C4-2B (cell line): ENCODE data around the gene WNT1.

Source experiments
- H3K27ac ChIP-seq: fragments of 450-650 bp; 2 replicates; pipeline ENCODE4 v1.5.1; 2017
- ZFX ChIP-seq: fragments of 450-650 bp; IDR thresholded peaks from 2 replicates; pipeline ENCODE4 v1.6.1; 2017
- TF ChIP-seq, protein P1 (sequence below): fragments of 450-650 bp; conservative IDR thresholded peaks from 2 replicates; pipeline ENCODE4 v1.5.1; 2017; ENCODE audit warnings: mild to moderate bottlenecking

Gene WNT1

DNA sequence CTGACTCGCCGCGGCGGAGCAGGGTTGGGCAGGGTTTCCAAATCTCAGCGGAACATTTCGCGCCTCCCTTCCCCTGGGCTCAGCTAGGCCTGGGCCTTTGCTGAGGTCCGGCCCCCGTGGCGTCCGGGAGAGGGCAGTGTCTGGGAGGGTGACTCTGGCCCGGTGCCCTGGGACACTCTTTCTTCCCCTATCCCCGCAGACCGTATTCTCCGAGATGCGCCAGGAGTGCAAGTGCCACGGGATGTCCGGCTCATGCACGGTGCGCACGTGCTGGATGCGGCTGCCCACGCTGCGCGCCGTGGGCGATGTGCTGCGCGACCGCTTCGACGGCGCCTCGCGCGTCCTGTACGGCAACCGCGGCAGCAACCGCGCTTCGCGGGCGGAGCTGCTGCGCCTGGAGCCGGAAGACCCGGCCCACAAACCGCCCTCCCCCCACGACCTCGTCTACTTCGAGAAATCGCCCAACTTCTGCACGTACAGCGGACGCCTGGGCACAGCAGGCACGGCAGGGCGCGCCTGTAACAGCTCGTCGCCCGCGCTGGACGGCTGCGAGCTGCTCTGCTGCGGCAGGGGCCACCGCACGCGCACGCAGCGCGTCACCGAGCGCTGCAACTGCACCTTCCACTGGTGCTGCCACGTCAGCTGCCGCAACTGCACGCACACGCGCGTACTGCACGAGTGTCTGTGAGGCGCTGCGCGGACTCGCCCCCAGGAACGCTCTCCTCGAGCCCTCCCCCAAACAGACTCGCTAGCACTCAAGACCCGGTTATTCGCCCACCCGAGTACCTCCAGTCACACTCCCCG lies 3.0 kb downstream of the WNT1 start:
- TF ChIP-seq, protein P1, sequence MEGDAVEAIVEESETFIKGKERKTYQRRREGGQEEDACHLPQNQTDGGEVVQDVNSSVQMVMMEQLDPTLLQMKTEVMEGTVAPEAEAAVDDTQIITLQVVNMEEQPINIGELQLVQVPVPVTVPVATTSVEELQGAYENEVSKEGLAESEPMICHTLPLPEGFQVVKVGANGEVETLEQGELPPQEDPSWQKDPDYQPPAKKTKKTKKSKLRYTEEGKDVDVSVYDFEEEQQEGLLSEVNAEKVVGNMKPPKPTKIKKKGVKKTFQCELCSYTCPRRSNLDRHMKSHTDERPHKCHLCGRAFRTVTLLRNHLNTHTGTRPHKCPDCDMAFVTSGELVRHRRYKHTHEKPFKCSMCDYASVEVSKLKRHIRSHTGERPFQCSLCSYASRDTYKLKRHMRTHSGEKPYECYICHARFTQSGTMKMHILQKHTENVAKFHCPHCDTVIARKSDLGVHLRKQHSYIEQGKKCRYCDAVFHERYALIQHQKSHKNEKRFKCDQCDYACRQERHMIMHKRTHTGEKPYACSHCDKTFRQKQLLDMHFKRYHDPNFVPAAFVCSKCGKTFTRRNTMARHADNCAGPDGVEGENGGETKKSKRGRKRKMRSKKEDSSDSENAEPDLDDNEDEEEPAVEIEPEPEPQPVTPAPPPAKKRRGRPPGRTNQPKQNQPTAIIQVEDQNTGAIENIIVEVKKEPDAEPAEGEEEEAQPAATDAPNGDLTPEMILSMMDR: peak; percentile 32
- no peak for TF ChIP-seq ZFX
- no peak overlapping the region for H3K27ac ChIP-seq

DNA sequence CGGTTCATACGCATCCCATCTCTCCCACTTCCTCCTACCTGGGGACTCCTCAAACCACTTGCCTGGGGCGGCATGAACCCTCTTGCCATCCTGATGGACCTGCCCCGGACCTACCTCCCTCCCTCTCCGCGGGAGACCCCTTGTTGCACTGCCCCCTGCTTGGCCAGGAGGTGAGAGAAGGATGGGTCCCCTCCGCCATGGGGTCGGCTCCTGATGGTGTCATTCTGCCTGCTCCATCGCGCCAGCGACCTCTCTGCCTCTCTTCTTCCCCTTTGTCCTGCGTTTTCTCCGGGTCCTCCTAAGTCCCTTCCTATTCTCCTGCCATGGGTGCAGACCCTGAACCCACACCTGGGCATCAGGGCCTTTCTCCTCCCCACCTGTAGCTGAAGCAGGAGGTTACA lies 3.6 kb downstream of the WNT1 start:
- no peak for TF ChIP-seq ZFX
- TF ChIP-seq, protein P1: no peak
- H3K27ac ChIP-seq: no peak overlapping the region

DNA sequence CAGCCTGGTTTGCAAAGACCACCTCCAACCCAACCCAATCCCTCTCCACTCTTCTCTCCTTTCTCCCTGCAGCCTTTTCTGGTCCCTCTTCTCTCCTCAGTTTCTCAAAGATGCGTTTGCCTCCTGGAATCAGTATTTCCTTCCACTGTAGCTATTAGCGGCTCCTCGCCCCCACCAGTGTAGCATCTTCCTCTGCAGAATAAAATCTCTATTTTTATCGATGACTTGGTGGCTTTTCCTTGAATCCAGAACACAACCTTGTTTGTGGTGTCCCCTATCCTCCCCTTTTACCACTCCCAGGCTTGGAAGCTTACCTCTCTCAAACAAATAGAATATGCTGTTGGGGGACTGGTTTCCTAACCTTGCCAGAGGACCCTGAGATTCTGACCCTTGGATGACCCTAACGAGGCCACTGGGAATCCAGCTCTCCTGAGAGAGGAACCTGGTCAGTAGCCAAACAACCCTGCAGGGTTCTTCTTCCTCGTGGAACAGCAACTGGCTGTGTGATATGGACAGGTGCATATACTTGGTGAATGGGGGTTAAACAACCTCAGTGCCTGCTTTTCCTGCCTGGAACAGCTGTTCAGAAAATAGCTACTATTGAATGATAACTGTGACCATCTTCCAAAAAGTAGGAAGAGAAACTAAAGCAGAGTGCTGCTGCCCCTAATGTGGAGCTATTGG lies 4.4 kb downstream of the WNT1 start:
- TF ChIP-seq, protein P1: no peak

GRCh38 chr12:48985475-48985897 lies 7.4 kb downstream of the WNT1 start:
- H3K27ac ChIP-seq: no peak overlapping the region
- TF ChIP-seq, protein P1: no peak
- TF ChIP-seq ZFX: no peak

More for the DNA sequence above, 4.4 kb downstream of the WNT1 start:
- H3K27ac ChIP-seq: no peak overlapping the region

- TF ChIP-seq, protein P1: no peak
- no peak for TF ChIP-seq ZFX
- H3K27ac ChIP-seq: no peak overlapping the region
Observed at GRCh38 chr12:48985901-48986300, 7.8 kb downstream of the WNT1 start.

DNA sequence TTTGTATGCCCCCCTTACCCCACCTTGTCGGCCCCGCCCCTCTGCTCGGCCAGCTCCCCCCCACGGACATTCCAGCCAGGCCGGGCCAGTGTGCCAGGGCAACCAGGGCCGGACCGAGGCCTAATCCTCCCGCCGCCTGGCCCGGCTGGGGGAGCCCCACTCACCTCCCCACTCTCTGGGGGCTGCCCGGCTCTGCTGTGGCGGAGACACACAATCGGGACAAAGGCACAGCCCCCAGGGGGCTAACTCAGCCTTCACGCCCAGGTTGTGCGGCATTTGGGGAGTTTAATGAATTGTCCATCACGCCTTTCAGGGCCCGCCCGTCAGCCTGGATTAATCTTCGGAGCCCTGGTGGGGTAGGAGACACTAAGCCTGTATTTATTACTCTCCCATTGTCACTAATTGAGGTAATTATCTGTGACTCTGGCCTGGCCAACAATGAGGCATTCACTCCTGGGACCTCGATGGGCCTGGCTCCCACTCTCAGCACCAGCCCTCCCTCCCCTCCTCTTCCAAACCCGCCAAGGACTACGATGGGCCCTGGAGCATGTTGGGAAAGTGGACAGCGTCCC lies 8.7 kb downstream of the WNT1 start:
- TF ChIP-seq, protein P1: no peak
- no peak for TF ChIP-seq ZFX
- H3K27ac ChIP-seq: no peak overlapping the region

GRCh38 chr12:48988030-48988649 lies 10.0 kb downstream of the WNT1 start:
- no peak overlapping the region for H3K27ac ChIP-seq
- TF ChIP-seq ZFX: no peak
- TF ChIP-seq, protein P1: peak; percentile 98
